Activated T-helper 1 cell treated with anti-CD3 and anti-CD28 coated beads, Interleukin-2, amount 50 U/mL, for 16 hours (primary cell): ENCODE data around the gene NEURL1B.

Experiments used
- DNase-seq, 2 donors: peaks; one replicate each; pipeline ENCODE4 v3.0.0-alpha.2; 2020; ENCODE audit warnings: low read depth in 1 of 2, low spot score in 1 of 2

The NEURL1B gene

GRCh38 chr5:172632346-172633092 is 8.5 kb upstream of the NEURL1B start:
- DNase-seq, result no peak

GRCh38 chr5:172633403-172633970 is 7.6 kb upstream of the NEURL1B start:
- no peak for DNase-seq

- no peak for DNase-seq
These were observed 6.8 kb upstream of the NEURL1B start for GRCh38 chr5:172634106-172634899.

DNA sequence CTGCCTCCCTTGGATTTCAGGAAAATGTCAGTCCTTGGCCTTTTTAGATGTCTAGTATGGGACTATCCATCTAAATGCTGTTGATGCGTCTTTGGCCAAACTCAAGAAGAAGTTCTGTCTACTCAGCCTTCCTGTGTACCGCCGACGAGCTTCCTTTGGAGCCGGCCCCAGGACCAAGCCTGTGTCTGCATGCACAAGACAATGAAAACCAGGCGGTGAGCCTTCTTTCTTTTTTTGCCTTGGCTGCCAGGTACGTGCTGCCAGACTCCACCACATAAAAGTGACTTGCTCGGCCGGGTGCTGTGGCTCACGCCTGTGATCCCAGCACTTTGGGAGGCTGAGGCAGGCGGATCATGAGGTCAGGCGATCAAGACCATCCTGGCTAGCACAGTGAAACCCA is 6.0 kb upstream of the NEURL1B start:
- DNase-seq, result no peak

- DNase-seq, result no peak
These were observed 4.6 kb upstream of the NEURL1B start for GRCh38 chr5:172636279-172637050.

DNA sequence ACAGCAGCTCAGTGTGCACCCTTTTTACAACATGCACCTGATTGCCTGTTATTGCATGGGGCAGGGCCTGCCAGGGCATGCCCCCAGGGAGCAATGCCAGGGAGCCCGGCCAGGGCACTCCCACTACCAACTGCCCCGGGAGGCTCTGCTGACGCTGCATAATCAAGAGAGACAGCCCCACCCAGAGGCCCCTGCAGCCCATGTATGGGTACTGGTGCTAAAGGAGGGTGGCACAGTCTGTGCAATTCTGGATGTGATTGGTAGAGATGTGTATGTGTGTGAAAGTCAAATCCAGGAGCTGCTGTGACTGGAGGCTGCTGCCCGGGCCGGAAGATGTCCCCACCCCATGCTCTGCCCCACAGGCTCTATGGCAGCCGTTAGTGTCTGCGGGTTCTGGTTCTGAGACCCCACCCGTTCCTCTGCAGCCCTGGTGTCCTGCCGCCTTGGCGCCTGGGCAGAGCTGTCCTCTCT is 3.9 kb upstream of the NEURL1B start:
- no peak for DNase-seq

DNA sequence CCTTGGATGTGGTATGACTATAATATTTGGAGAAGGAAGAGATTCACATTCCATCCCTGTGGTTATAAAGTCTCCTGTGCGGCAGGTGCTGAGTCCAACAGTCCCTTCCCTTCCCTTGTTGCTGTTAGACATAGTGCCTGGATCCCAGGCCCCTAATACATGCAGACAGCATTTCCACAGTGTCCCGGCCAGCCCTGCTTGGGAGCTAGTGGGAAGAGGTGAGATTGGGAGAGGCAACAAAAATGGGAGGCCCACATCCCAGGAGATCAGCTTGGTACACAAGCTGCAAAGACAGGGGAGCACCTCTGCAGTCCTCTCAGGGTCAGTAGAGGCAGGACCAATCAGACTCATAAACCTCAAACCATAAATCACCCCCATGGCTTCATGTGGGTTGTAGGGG is 3.3 kb upstream of the NEURL1B start:
- no peak for DNase-seq

- no peak for DNase-seq
These were observed 2.8 kb upstream of the NEURL1B start for GRCh38 chr5:172638209-172638768.

GRCh38 chr5:172640139-172640538 is 924 bp upstream of the NEURL1B start:
- DNase-seq, result no peak

GRCh38 chr5:172641359-172642050 is 442 bp downstream of the NEURL1B start:
- DNase-seq, result no peak

- no peak for DNase-seq
These were observed 967 bp downstream of the NEURL1B start for GRCh38 chr5:172642051-172642409.

DNA sequence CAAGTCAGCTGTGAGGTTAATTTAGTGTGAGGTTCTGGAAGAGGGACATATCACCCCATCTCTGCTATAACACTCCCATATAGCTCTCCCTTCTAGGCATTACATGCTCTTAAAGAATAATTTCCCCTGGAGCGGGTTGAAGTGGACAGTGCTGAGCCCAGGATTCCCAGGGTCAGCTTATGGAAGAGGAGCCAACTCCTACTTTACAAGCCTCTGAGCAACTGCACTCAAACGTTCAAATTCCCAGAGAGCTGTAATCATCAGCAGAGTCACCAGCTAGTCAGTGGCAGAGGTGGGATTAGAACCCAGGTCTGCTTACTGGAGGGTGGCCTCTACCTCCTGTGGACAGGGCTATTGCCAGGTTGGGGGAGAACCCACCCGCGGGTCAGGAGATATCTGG is 1.4 kb downstream of the NEURL1B start:
- DNase-seq, result no peak

GRCh38 chr5:172642926-172643871 is 2.1 kb downstream of the NEURL1B start:
- DNase-seq, result no peak

DNA sequence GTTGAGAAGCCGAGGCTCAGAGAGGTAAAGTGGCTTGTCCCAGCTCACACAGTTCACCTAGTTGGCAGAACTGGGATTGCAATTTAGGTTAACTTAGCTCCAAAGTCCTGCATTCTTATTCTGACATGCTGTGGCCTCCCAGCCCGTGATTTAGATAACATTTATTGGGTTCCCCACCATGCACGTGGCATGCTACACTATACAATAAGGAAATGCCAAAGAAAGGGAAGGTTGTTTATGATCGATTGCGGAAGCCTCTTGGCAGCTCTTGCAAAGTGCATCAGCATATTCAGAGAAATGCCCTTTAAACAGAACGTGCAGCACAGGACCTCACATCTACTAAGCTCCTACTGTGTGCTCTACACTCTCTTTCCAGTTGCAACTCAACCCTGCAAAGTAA is 3.2 kb downstream of the NEURL1B start:
- no peak for DNase-seq

- DNase-seq, result no peak
These were observed 3.6 kb downstream of the NEURL1B start for GRCh38 chr5:172644711-172645110.

- DNase-seq, result no peak
These were observed 4.4 kb downstream of the NEURL1B start for GRCh38 chr5:172645271-172646055.

GRCh38 chr5:172646716-172647285 is 5.7 kb downstream of the NEURL1B start:
- no peak for DNase-seq

DNA sequence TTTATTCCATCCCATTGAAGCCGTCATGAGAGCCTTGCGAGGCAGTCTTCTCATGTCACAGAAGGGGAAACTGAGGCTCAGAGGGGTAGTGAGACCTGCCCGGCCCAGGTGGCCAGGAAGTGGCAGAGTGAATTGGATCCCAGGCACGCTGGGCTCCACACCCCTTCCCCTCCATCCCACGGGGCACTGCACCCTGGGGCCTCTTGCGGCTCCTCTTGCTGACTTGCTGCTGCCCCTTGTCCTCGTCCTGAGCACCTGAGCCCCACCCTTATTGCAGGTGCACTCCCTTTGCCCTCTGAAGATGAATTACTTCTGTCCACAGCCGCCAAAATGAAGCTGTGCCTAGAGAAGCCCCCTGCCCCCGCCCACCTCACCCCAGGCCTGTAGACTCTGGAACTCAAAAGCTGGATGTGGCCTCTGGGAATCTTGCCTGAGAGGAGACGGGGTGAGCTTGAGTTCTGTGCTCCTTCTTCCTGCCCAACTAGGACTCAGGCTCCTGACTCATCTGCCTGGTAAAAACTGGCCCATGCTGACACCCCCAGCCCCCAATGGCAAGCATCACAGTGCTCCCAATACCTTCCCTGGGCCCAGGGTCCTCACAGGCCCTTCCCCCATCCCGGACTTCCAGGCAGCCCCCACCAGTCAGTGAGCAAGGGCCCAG is 6.4 kb downstream of the NEURL1B start:
- DNase-seq, result no peak
